Omental fat pad (tissue), 4 donors: ENCODE measurements around the gene SPINK2. TPM values are rescaled to one million over a fixed set of nuclear protein-coding genes. Genes with fewer than 3 reads are reported as not detected.

Experiments
- ATAC-seq: fragments of 150-250 bp; one replicate; pipeline ENCODE4 v1.9.1; 2016; ENCODE audit warnings: mild to moderate bottlenecking, moderate library complexity; ENCODE audit not compliant: low FRiP score
- DNase-seq: peaks from one replicate; pipeline ENCODE4 v3.0.0-alpha.2; 2019; ENCODE audit warnings: low spot score
- CTCF ChIP-seq, 3 donors: fragments of 450-650 bp; IDR thresholded peaks; one replicate each; pipeline ENCODE4 v1.5.1; 2016 to 2017; ENCODE audit warnings: antibody characterized with exemption in 3 of 3, mild to moderate bottlenecking in 3 of 3, moderate library complexity in 2 of 3
- total RNA-seq, 4 donors: library from RNA; depleted of rRNA; stranded (reverse); fragments of >200 nt; gene quantifications; one replicate each; pipeline ENCODE4 v1.1.0, GENCODE V29; 2016

SPINK2 gene
- total RNA-seq, 4 donors from 2014 or later, result 5.7 TPM; not detected in 3

GRCh38 chr4:56857601-56858309 is 36.3 kb upstream of the SPINK2 start:
- no peak for TF ChIP-seq CTCF (IDR thresholded peaks at IDR 0.05)
- no peak for DNase-seq
- ATAC-seq, result peak; percentile 57

- no peak for ATAC-seq
- no peak for TF ChIP-seq CTCF (IDR thresholded peaks at IDR 0.05)
- DNase-seq, result no peak
Measured at GRCh38 chr4:56856656-56857055, 35.2 kb upstream of the SPINK2 start.

GRCh38 chr4:56850910-56851309 is 29.4 kb upstream of the SPINK2 start:
- ATAC-seq, result no peak
- TF ChIP-seq CTCF (IDR thresholded peaks at IDR 0.05), result no peak
- no peak for DNase-seq

- no peak for ATAC-seq
Measured at GRCh38 chr4:56844802-56845580, 23.5 kb upstream of the SPINK2 start.

GRCh38 chr4:56843421-56843899 is 22.0 kb upstream of the SPINK2 start:
- DNase-seq (no peak), ATAC-seq (no peak)
- no peak for TF ChIP-seq CTCF (IDR thresholded peaks at IDR 0.05)

More at GRCh38 chr4:56844802-56845580, 23.5 kb upstream of the SPINK2 start:
- no peak for DNase-seq
- TF ChIP-seq CTCF (IDR thresholded peaks at IDR 0.05), result no peak

- ATAC-seq (no peak), DNase-seq (no peak)
- no peak for TF ChIP-seq CTCF (IDR thresholded peaks at IDR 0.05)
Measured at GRCh38 chr4:56840559-56840958, 19.1 kb upstream of the SPINK2 start.
